H1 (cell line): ENCODE data around the gene RHOC.

Source experiments
- ATF2 ChIP-seq: IDR thresholded peaks from 2 replicates; pipeline ENCODE4 v1.6.1; 2012; ENCODE audit warnings: low read length, inconsistent platforms
- CREB1 ChIP-seq: IDR thresholded peaks from 2 replicates; pipeline ENCODE4 v1.6.1; 2012; ENCODE audit warnings: inconsistent platforms
- CTCF ChIP-seq, 3 experiments: IDR thresholded peaks; 1 replicate in 2 of 3; 2 replicates in 1 of 3; pipeline versions ENCODE4 v1.5.1 to v1.6.1; 2011; ENCODE audit warnings: low read length in 3 of 3, mild to moderate bottlenecking in 3 of 3, inconsistent platforms in 2 of 3, low read depth in 1 of 3, moderate library complexity in 1 of 3; ENCODE audit not compliant: insufficient read depth in 1 of 3; ENCODE audit errors: control extremely low read depth in 1 of 3
- EZH2 ChIP-seq: fragments of 200-600 bp; sonication (generic); IDR thresholded peaks from 2 replicates; pipeline ENCODE4 v1.7.1; 2012; ENCODE audit warnings: low read depth, mild to moderate bottlenecking, moderate library complexity, low read length, inconsistent platforms; ENCODE audit not compliant: severe bottlenecking
- GTF2F1 ChIP-seq: IDR thresholded peaks from 2 replicates; pipeline ENCODE4 v1.6.1; 2012; ENCODE audit warnings: low read depth, low read length, improper control_type of control experiment, borderline replicate concordance
- MAFK ChIP-seq: IDR thresholded peaks from 2 replicates; pipeline ENCODE4 v1.6.1; 2012; ENCODE audit warnings: low read depth, mild to moderate bottlenecking, improper control_type of control experiment, low read length
- POLR2A ChIP-seq, 2 experiments: IDR thresholded peaks; 1 replicate in 1 of 2; 2 replicates in 1 of 2; pipeline ENCODE4 v1.6.1; 2011; ENCODE audit warnings: low read depth in 2 of 2, low read length in 2 of 2, mild to moderate bottlenecking in 2 of 2; ENCODE audit errors: control extremely low read depth in 1 of 2
- POLR2AphosphoS5 ChIP-seq: IDR thresholded peaks from 2 replicates; pipeline ENCODE4 v1.6.1; 2011; ENCODE audit warnings: low read depth, low read length

DNA sequence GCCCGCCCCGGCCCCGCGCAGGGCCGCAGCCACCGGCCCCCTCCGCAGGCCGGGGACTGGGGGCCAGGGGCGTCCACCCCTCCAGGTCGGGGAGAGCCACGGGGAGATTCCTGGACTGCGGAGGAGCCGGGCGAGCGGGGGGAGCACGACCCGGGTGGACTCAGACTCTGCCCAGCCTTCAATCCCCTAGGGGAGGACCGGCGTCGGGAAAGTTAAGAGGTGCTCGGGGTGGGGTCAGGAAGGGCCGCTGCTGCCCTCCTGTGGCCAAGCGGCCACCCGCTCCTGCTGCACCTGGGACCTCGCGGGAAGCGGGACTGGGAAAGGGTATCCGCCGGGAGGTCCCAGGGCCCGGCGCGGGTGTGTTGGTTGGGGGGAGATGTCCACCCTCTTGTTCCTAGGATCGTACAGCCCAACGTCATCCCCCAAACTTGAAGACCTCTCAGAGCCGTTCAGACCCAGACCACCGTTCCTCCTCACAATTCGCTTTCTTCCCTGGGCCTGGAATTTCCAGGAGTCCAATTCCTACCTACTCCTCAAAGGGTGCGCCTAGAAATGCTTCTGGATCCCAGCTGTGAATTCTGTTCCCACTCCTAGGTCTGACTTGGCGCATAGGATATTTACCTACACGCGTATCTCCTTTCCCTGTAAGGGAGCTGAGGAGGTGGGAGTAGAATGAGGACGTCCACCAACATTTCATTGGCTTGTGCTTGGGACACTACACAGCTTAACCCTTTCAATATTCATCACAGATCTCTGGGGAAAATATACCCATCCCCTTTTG lies 484 bp upstream of the RHOC start:
- TF ChIP-seq MAFK, result no peak
- peak in 2 of 3 experiments; percentile 90 to 92; a peak in 3 of 4 replicates for TF ChIP-seq CTCF (IDR thresholded peaks at IDR 0.05; ENCODE audit: control extremely low read depth in 1 of 3, insufficient read depth in 1 of 3, low read depth in 1 of 3, low read length in 3 of 3)
- peak; percentile 56 for TF ChIP-seq CREB1
- no peak for TF ChIP-seq EZH2
- no peak; the same call in 1 of the 2 replicates for TF ChIP-seq POLR2AphosphoS5
- peak in 1 of 2 experiments; percentile 42; a peak in 1 of 3 replicates for TF ChIP-seq POLR2A (IDR thresholded peaks at IDR 0.05; ENCODE audit: control extremely low read depth in 1 of 2, low read depth in 2 of 2, low read length in 2 of 2)
- TF ChIP-seq GTF2F1, result no peak
- TF ChIP-seq ATF2, result no peak; the same call in 1 of the 2 replicates
